ENCODE measurements around the gene RFC2.
"Not testable (repeated sequence)": the region's sequence is repeated elsewhere in the genome, so short reads cannot be mapped to it uniquely, and the experiment has no call there.

RFC2 gene

DNA sequence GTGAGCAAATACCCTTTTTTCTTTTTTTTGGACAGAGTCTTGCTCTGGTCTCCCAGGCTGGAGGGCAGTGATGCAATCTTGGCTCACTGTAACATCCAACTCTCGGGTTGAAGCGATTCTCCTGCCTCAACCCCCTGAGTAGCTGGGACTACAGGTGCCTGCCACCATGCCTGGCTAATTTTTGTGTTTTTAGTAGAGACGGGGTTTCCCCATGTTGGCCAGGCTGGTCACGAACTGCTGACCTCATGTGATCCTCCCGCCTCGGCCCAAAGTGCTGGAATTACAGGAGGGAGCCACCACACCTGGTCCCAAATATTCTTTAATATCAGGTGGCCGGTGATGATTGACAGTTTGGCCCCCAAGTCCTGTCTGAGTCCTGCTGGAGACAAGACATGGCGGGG lies 37.8 kb downstream of the RFC2 start:
- DNase-seq, result no peak

DNA sequence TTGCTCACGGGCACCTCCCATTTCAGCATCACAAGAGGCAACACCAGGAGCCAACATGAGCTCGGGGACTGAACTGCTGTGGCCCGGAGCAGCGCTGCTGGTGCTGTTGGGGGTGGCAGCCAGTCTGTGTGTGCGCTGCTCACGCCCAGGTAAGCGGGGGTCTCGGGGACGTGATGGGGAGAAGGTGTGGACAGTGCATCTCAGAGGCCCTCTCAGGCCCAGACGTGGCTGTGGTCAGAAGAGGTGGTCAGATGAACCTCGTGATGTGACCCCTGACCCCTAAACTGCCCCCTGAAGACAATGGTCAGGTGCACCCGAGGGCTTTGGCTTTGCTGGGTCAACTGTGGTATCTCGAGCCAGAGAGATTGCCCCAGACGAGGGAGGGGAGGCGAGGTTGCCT lies 38.3 kb downstream of the RFC2 start:
- DNase-seq, result no peak

DNA sequence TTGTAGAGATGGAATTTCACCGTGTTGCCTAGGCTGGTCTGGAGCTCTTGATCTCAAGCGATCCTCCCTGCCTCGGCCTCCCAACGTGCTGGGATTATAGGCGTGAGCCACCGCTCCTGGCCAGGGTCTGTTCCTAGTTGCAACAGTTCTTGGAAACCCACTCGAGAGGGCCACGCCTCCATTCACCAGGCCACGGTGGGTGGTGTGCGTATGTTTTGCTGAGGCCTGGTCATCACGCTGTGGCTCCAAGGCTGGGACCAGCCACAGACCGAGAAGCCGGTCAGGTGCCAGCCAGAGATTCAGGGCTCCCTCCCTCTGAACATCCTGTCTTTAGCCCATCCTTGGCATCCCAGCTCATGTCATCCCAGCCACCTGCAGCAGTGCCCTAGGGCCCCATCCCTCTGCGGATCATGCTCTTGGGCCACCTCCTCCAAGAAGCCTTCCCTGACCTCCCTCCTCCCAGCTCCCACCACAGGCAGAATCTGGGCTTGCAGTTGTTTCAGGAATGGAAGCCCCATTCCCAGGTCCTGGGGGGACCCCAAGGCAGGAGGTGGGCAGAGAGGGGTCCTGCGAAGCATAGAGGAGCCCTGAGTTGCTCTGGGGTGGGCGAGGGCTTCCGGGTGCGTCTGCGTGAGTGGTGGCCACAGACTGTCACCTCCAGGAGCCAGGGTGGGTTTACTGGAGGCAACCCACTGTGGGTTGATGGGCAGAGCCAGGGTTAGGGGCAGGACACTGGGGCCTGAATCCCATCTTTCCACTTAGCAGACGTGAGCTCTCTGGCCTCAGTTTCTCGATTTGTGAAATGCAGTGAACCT lies 39.2 kb downstream of the RFC2 start:
- DNase-seq, result no peak

DNA sequence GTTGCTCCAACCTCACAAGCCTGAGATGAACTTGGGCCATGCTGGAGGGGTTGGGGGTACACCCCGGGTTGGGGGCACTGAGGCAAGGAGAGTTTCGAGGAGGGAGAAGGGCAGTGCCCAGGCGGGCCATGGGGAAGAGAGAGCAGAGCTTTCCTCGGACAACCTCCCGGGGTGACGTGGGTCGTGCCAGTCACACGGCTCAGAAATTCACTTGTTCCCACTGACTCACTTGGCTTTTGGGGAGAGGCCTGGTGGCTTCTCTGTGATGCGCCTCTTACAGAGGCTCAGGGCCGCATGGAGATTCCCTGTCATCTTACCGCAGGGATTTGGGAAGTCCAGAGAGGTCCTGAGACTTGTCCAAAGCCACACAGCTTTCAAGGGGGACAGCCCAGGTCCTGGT lies 41.5 kb downstream of the RFC2 start:
- no peak for DNase-seq

DNA sequence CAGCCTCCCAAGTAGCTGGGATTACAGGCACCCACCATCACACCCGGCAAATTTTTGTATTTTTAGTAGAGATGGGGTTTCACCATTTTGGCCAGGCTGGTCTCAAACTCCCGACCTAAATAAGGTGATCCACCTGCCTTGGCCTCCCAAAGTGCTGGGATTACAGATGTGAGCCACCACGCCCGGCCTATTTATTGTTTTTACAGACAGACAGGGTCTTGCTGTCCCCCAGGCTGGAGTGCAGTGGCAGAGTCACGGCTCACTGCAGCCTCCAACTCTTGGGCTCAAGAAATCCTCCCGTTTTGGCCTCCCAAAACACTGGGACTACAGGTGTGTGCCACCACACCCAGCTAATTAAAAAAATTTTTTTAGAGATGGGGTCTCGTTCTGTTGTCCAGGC lies 46.0 kb downstream of the RFC2 start:
- DNase-seq, result not testable (repeated sequence)

DNA sequence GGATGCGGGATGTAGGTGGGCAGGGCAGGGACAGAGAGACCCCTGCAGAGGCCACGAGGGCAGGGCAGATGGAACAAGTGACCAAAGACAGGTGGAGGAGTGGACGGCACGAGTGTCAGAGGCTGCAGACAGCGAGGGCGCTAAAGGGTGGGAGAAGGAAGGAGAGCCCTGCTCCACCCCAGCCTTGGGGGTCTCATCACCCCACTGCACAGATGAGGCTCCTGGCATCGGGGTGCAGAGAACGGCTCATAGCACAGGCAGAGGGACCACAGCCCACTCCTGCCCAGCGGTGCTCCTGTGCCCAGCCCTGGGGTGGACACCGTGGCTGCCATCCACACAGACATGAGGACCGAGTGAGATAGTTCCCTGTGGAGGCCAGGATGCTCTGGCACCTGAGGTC lies 46.6 kb downstream of the RFC2 start:
- no peak for DNase-seq

DNA sequence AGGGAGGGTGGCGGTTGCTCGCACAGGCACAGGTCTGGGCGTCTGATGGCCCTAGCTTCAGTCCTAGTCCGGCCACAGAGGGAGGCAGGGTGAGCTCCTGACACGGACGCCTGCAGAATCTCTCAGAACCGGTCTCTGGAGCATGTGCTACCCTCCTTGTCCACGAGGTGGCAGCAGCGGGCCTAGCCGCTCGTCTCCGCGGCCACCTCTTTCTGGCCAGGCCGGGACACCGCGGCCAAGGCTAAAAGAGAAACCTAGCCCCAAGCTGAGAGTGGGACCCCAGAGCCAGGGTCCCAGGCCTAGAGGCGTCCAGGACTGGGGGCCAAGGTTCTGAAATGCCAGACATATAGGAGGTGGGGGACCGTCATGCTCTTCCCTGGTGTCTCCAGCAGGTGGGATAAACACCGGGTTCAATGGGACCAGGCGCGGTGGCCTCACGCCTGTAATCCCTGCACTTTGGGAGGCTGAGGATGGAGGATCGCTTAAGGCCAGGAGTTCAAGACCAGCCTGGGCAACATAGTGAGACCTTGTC lies 47.5 kb downstream of the RFC2 start:
- peak; percentile 90 for DNase-seq

DNA sequence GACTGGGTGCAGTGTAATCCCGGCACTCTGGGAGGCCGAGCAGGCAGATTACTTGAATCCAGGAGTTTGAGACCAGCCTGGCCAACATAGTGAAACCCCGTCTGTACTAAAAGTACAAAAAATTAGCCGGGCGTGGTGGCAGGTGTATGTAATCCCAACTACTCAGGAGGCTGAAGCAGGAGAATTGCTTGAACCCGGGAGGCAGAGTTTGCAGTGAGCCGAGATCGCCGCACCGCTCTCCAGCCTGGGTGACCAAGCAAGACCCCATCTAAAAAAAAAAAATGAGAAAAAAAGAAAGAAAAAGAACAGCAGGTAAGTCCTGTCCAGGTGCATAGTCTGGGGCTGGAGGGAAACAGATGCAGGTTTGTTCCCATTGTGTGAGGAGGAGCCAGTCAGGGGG lies 48.1 kb downstream of the RFC2 start:
- DNase-seq, result not testable (repeated sequence)

DNA sequence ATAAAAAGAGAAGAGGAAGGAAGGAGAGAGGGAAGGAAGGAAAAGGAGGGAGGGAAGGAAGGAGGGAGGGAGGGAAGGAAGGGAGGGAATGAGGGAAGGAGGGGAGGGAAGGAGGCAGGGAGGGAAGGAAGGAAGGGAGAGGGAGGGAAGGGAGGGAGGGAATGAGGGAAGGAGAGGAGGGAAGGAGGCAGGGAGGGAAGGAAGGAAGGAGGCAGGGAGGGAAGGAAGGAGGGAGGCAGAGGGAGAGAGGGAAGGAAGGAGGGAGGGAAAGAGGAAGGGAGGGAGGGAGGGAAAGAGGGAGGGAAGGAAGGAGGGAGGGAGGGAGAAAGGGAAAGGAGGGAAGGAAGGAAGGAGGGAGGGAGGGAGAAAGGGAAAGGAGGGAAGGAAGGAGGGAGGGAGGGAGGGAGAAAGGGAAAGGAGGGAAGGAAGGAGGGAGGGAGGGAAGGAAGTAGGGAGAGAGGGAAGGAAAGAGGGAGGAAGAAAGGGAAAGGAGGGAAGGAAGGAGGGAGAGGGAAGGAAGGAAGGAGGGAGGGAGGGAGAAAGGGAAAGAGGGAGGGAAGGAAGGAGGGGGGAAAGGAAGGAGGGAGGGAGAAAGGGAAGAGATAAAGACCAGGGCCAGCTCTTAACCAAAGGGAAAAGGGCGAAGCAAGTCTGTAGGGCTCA lies 50.1 kb downstream of the RFC2 start:
- no peak for DNase-seq

DNA sequence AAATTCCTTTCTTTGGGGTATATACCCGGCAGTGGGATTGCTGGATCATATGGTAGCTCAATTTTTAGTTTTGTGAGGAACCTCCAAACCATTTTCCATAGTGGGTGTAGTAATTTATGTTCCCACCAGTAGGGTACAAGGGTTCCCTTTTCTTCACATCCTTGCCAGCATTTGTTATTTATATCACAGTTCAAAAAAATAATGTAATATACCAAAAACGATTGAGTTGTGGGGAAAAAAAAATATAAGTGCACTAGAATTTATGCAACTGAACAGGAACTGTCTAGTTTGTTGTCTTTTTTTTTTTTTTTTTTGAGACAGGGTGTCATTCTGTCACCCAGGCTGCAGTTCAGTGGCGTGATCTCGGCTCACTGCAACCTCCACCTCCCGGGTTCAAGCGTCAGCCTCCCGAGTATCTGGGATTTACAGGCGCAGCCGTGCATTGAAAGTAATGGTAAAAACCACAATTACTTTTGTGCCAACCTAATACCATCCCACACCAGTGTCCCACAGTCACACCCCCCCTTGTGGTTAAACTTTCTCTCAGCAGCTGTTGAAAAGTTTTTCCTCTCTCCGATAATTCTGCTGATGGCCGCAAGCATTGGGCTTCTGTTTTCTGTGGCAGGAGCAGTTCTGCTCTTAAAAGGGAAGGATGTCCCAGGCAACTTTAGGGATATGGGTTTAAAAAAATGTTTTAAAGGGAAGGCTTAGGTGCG lies 51.2 kb downstream of the RFC2 start:
- no peak for DNase-seq

DNA sequence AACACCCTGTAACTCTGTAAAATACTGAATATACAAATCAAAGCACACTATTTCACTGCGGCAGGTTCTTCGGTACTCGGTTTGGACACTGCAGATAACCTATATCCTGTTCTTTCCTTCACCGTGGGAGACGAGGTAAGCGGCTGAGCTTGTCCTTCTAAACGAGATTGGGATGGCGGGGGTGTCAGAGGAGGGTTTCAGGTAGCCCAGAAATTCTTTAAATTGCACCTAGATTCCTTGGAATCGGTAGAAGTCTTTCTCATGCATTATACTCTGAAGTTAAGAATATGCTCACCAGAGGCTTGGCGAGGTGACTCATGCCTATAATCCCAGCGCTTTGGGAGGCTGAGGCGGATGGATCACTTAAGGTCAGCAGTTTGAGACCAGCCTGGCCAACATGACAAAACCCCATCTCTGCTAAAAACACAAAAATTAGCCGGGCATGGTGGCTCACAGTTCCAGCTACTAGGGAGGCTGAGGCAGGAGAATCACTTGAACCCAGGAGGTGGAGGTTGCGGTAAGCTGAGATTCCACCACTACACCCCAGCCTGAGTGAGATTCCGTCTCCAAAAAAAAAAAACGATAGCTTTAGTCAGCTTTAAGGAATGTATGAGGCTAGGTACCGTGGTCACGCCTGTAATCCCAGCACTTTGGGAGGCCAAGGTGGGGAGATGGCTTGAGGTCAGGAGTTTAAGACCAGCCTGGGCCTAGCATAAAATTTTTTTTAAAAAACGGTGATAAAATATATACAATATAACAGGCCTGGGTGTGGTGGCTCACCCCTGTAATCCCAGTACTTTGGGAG lies 54.4 kb downstream of the RFC2 start:
- DNase-seq, result no peak

DNA sequence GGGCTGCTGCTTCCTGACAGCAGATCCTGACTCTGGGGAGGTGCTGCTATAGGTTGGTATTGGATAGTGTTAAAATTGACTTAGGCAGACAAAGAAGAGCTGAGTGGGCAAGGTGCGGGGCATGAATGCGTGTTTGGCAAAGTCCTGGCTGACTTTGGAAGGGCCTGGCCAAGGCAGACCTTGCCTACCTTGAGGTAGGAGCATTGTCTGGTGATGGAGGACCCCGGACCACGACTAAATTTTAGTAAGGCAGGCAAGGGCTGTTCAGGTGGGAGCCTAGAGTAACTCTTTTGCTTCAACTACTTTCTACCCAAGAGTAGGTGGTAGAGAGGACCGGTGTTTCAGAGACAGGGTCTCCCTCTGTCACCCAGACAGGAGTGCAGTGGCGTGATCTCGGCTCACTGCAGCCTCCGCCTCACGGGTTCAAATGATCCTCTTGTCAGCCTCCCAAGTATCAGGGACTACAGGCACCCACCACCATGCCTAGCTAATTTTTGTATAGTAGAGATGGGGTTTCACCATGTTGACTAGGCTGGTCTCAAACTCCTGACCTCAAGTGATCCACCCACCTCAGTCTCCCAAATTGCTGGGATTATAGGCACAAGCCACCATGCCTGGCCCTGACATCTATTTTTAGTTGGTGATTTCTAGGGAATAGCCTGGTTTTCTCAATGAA lies 56.6 kb downstream of the RFC2 start:
- DNase-seq, result no peak

DNA sequence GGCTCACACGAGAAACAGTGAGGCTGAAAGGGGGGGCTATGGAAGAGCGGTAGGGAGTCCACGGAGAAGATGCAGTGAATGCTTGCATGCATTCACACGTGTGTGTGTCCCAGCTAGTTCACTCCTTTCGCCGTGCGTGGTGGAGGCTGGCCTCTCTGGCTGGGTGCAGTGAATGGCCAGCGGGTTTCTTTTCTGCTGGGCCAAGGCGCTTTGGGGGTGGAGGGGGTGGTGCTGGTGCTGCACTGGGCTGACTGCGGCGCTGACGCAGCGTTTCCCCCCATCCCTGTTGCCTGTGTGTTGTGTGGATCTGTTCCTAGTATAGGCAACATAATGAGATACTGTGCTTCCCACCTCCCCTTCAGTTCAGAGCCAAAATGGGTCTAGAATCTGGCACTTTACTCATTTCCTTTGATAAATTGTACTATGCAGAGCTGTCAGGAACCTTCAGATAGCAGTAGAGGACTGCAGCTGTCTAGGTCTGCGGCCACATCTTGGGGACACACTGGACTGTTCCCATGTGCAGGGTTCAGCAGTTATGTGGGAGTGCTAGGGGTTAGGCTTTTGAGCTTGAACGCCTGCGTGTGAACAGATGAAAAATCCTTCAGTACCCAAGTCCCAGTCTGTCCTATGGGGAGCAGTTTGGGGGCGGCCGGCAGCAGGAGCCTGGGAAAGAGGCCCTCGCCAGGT lies 58.1 kb downstream of the RFC2 start:
- not testable (repeated sequence) for DNase-seq

DNA sequence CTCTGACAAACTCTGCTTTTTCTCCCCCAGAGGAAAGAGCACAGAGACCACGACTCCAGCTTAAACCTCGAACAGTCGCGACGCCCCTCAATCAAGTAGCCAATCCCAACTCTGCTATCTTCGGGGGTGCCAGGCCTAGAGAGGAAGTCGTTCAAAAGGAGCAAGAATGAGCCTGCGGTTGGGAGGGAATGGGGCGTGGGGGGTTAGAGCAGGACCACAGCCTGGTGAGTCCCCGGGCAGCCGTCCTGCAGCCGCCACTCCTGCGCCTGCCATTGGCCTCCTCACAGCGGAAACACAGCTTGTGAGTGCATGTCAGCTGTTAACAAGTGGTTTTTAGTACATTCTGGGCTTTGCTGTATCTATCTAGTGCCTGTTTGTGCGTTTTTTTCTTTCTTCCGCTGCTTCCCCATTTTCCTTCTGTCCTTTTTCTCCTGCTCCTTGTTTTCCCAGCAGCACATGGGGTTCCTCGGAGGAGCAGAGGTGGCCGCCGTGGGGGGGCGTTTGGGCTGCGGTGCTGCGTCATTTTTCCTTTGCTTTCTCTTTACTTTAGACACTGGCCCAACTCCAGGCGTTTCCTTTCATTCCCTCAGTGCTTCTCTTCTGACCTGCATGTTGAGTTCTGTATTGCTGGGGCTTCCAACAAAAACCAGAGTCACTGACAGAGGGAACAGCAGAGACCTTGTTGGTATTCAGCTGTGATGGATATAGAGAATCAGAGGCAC lies 58.9 kb downstream of the RFC2 start:
- DNase-seq, result not testable (repeated sequence)

DNA sequence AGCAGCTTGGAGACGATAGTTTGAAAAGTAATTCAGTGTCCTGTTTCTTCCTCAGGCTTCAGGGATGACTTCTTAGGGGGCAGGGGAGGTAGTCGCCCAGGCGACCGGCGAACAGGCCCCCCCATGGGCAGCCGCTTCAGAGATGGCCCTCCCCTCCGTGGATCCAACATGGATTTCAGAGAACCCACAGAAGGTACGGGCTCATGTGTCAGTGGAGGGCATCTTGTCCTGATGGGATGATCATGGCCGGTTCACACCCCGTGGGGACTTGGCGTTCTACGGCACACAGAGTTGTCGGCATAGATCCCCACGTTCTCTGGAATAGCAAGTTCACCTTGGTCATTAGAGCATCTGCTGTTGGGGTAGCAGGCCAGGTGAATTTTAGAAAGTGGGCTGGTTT lies 59.5 kb downstream of the RFC2 start:
- DNase-seq, result no peak

DNA sequence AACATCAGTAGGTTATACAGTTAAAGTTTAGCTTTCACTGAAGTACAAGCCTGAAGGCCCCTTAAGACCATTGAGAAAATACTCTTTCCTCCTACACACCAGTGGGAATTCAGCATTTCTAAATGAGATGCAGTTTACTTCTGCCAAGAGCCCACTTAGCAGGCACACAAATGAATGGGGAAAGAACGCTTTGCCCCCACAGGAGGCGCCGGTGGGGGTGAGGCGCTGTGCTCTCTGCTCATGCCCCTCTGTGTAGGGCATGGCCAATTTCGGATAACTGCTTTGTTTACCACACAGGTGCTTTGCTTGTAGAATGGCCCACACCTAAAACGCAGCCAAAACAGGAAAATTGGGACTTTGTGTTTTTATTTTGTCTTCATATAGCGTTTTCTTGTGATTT lies 60.3 kb downstream of the RFC2 start:
- no peak for DNase-seq

DNA sequence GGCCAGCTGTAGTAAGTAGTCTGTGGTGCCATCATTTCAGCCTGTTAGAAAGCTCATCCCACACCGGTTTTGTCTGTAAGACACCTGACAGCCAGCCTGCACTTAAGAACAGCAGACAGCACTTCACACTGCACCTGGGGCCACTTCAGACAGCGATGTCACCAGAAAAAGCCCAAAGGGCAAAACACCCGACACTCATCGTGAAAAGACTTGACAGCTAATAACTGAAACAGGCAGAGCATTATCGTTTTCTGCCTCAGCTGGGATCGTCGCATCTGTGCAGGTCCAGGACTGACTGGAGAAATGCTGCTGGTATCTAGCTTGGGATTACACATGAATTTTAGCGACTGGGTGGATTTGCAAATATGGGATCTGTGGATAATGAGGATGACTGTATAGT lies 61.1 kb downstream of the RFC2 start:
- DNase-seq, result no peak

DNA sequence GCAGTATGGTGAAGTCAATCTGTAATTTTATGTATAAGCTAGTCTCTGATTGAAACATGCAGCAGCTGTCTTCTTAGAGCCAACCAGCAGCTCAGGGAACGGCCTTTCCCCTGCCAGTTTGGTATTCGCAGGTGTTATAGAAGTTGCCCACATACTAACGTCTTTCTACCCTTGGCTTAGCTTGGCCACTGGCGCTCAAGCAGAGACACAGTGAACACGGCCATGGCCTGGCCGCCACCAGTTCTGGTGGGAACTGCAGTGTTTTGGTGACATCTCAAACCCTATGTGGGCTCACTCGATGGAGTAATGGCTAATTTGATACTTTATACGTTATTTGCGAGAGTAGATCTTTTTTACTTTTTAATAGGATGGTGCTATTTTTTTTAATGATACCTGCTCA lies 63.0 kb downstream of the RFC2 start:
- no peak for DNase-seq

DNA sequence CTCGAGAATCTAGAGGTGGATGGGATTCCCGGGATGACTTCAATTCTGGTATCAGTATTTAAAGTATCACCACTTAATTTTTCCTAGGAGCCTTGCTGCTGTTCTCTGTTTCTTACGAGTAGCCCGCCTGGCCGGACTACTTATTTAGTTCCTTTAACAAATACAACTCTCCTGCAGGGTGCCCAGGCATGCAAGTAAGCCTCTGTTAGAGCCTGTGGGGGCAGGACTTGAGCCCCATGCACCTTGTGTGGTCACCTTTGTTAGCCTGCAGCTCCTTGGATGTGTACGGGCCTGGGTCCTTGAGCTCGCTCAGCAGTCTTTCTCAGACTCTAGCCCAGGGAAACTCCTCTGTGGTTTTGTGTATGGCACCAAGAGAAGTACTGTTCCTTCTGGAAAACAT lies 63.9 kb downstream of the RFC2 start:
- DNase-seq, result no peak

DNA sequence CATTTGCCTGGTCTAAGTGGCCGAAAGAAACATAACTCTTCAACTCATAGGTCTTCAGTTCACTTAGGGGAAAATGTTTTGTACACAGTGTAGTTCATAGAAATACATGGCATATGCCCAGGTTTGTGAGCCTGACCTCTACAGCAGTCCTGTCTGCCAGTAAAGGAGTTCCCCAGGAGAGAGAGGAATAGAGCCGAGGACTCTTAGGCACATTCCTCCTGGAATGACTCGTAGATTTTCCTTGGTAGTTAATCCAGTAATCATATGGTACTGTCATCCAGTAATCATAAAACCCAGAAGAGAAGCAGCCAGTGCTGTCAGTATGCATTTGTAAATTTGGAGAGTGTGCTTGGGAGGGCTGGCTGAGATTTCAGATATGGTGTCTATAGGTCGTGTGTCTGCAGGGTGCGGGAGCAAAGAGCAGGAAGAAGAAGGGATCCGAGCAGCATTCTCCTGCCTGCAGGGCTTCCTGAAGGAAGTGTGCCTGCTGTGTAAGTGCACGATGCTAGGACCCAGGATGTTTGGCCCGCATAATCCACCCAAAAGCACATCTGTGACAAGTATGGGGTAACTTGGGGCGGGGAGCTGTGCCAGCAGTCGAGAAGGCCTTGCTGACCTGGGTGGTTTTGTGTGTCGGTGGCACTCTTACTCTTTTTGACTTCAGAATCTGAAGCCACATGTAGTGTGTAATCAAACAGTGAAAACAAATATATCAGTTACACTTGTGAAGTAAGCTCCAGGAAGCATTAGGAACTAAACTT lies 66.1 kb downstream of the RFC2 start:
- no peak for DNase-seq

Data from right forelimb (tissue), 1 donor.